Astrocyte of the cerebellum (primary cell): ENCODE results near the gene MRM1.

Experiments used
- DNase-seq: peaks from one replicate; pipeline ENCODE4 v3.0.0-alpha.2; 2011; ENCODE audit warnings: low read depth
- H3K4me3 ChIP-seq: 2 replicates; pipeline ENCODE4 v1.5.1; 2011; ENCODE audit warnings: mild to moderate bottlenecking, low read depth, low read length, moderate library complexity
- CTCF ChIP-seq: IDR thresholded peaks from 2 replicates; pipeline ENCODE4 v1.5.1; 2012; ENCODE audit warnings: low read length, low read depth, moderate library complexity, mild to moderate bottlenecking; ENCODE audit errors: missing control alignments
- in situ Hi-C: cut with HindIII; loops from 2 replicates; pipeline ENCODE4 v1.10.0; 2017; ENCODE audit warnings: low sequenced_read_pairs

MRM1 gene

GRCh38 chr17:36593656-36594316 is 7.6 kb upstream of the MRM1 start:
- DNase-seq: no peak
- in situ Hi-C loops: no loop called here
- no peak overlapping the region for H3K4me3 ChIP-seq
- no peak for TF ChIP-seq CTCF

- in situ Hi-C loops: no loop called here
- DNase-seq: no peak
- no peak for TF ChIP-seq CTCF
- H3K4me3 ChIP-seq: no peak overlapping the region
Observed at GRCh38 chr17:36594626-36595401, 6.6 kb upstream of the MRM1 start.

- in situ Hi-C loops: no loop called here
- no peak overlapping the region for H3K4me3 ChIP-seq
- no peak for DNase-seq
- TF ChIP-seq CTCF: no peak
Observed at GRCh38 chr17:36597226-36597625, 4.2 kb upstream of the MRM1 start.

GRCh38 chr17:36597866-36598777 is 3.3 kb upstream of the MRM1 start:
- no peak overlapping the region for H3K4me3 ChIP-seq
- in situ Hi-C loops: no loop called here
- TF ChIP-seq CTCF: no peak
- no peak for DNase-seq

- in situ Hi-C loops: no loop called here
- DNase-seq: no peak
- no peak for TF ChIP-seq CTCF
Observed at GRCh38 chr17:36598951-36599401, 2.4 kb upstream of the MRM1 start.

GRCh38 chr17:36599546-36600250 is 1.7 kb upstream of the MRM1 start:
- TF ChIP-seq CTCF: no peak
- H3K4me3 ChIP-seq: no peak overlapping the region
- in situ Hi-C loops: no loop called here
- no peak for DNase-seq

More at GRCh38 chr17:36598951-36599401, 2.4 kb upstream of the MRM1 start:
- no peak overlapping the region for H3K4me3 ChIP-seq
